SK-N-SH (cell line): ENCODE results near the gene CYP4F3. TPM values are rescaled to one million over a fixed set of nuclear protein-coding genes. Genes with fewer than 3 reads are reported as not detected.

Experiments used
- CTCF ChIA-PET: fragments of 300-600, 350-600 bp; formaldehyde crosslinking; extraction: SDS; loops from one replicate; lab custom pipeline; 2021; lab: Yijun Ruan, JAX
- POLR2A ChIA-PET: fragments of 350-600 bp; sonication (Branson Sonifier 250); formaldehyde crosslinking; extraction: SDS; loops from one replicate; lab custom pipeline; 2020; ENCODE audit warnings: antibody characterized with exemption, inconsistent platforms; lab: Yijun Ruan, JAX
- DNase-seq: peaks from one replicate; pipeline ENCODE4 v3.0.0; 2012
- H2AFZ ChIP-seq: fragments of 200-600 bp; sonication (generic); 2 replicates; pipeline ENCODE4 v1.8.1; 2016; ENCODE audit warnings: antibody characterized with exemption, mild to moderate bottlenecking, low read depth
- H3F3A ChIP-seq: fragments of 200-600 bp; sonication (generic); replicated peaks from 2 replicates; pipeline ENCODE3; 2016; ENCODE audit warnings: antibody characterized with exemption, mild to moderate bottlenecking; ENCODE audit not compliant: insufficient read depth
- H3K27ac ChIP-seq, 2 experiments: fragments of 200-500 bp in 1 of 2; fragments of 200-600 bp in 1 of 2; sonication (Bioruptor generic) in 1 of 2; sonication (generic), shearing (Covaris generic) in 1 of 2; 2 replicates each; pipeline versions ENCODE4 v1.5.1 to v1.6.1; 2014 to 2016; ENCODE audit warnings: low read depth in 2 of 2, inconsistent platforms in 1 of 2, low read length in 1 of 2, mild to moderate bottlenecking in 1 of 2, mixed read lengths in 1 of 2
- H3K27me3 ChIP-seq: fragments of 200-600 bp; sonication (generic), shearing (Covaris generic); 2 replicates; pipeline ENCODE4 v1.6.1; 2016; ENCODE audit warnings: mixed run types; ENCODE audit not compliant: insufficient read depth
- H3K36me3 ChIP-seq, 2 experiments: fragments of 200-500 bp in 1 of 2; fragments of 200-600 bp in 1 of 2; sonication (Bioruptor generic) in 1 of 2; sonication (generic) in 1 of 2; replicated peaks in 1 of 2; 2 replicates each; pipeline versions ENCODE3 to v1.5.1; 2014 to 2016; ENCODE audit warnings: low read length in 1 of 2, mild to moderate bottlenecking in 1 of 2; ENCODE audit not compliant: insufficient read depth in 2 of 2, control insufficient read depth in 1 of 2
- H3K4me1 ChIP-seq, 2 experiments: fragments of 200-500 bp in 1 of 2; fragments of 200-600 bp in 1 of 2; sonication (Bioruptor generic) in 1 of 2; sonication (generic), shearing (Covaris generic) in 1 of 2; 2 replicates each; pipeline versions ENCODE4 v1.5.1 to v1.6.1; 2014 to 2016; ENCODE audit warnings: low read depth in 1 of 2, low read length in 1 of 2, mixed run types in 1 of 2; ENCODE audit not compliant: insufficient read depth in 2 of 2, control insufficient read depth in 1 of 2
- H3K4me2 ChIP-seq: fragments of 200-600 bp; sonication (generic), shearing (Covaris generic); 2 replicates; pipeline ENCODE4 v1.6.1; 2017; ENCODE audit warnings: mixed run types
- H3K4me3 ChIP-seq, 2 experiments: fragments of 200-500 bp in 1 of 2; fragments of 200-600 bp in 1 of 2; sonication (Bioruptor generic) in 1 of 2; sonication (generic), shearing (Covaris generic) in 1 of 2; 2 replicates each; pipeline versions ENCODE4 v1.5.1 to v1.8.1; 2014 to 2016; ENCODE audit warnings: low read depth in 2 of 2, inconsistent platforms in 1 of 2, low read length in 1 of 2, mild to moderate bottlenecking in 1 of 2, mixed read lengths in 1 of 2, moderate library complexity in 1 of 2
- H3K79me2 ChIP-seq: fragments of 200-600 bp; sonication (generic); 2 replicates; pipeline ENCODE4 v1.8.1; 2017; ENCODE audit warnings: mild to moderate bottlenecking; ENCODE audit not compliant: insufficient read depth
- H3K9ac ChIP-seq: fragments of 200-600 bp; sonication (generic); 2 replicates; pipeline ENCODE4 v1.6.1; 2017; ENCODE audit warnings: mixed run types
- H3K9me2 ChIP-seq: fragments of 200-600 bp; sonication (generic); 2 replicates; pipeline ENCODE4 v1.6.1; 2017; ENCODE audit warnings: mixed run types
- H3K9me3 ChIP-seq: fragments of 200-600 bp; sonication (generic); 2 replicates; pipeline ENCODE4 v1.6.1; 2017; ENCODE audit warnings: mixed run types, mild to moderate bottlenecking, moderate library complexity
- H4K20me1 ChIP-seq: fragments of 200-600 bp; sonication (generic); 2 replicates; pipeline ENCODE4 v1.6.1; 2017; ENCODE audit warnings: mild to moderate bottlenecking, mixed run types; ENCODE audit not compliant: insufficient read depth
- CHD2 ChIP-seq: fragments of 150-350 bp; IDR thresholded peaks from 2 replicates; pipeline ENCODE4 v1.6.1; 2018; ENCODE audit warnings: low read length; ENCODE audit not compliant: partially characterized antibody
- ELF1 ChIP-seq: IDR thresholded peaks from 2 replicates; pipeline ENCODE4 v1.4.0; 2012
- EP300 ChIP-seq, 2 experiments: IDR thresholded peaks; 2 replicates each; pipeline versions ENCODE4 v1.4.0 to v1.6.1; 2012; ENCODE audit warnings: borderline replicate concordance in 1 of 2, low read depth in 1 of 2, low read length in 1 of 2
- EZH2phosphoT487 ChIP-seq: fragments of 200-600 bp; sonication (generic); IDR thresholded peaks from 2 replicates; pipeline ENCODE4 v1.6.1; 2017; ENCODE audit warnings: low read depth, mixed run types, mild to moderate bottlenecking, antibody characterized with exemption, moderate library complexity, borderline replicate concordance
- FOSL2 ChIP-seq: IDR thresholded peaks from 2 replicates; pipeline ENCODE4 v1.4.0; 2012; ENCODE audit warnings: low read depth, mild to moderate bottlenecking, moderate library complexity, borderline replicate concordance
- GABPA ChIP-seq: IDR thresholded peaks from 2 replicates; pipeline ENCODE4 v1.4.0; 2012; ENCODE audit warnings: low read depth, mild to moderate bottlenecking
- MAX ChIP-seq: IDR thresholded peaks from 2 replicates; pipeline ENCODE4 v1.4.0; 2012; ENCODE audit warnings: low read depth
- NFIC ChIP-seq: IDR thresholded peaks from 2 replicates; pipeline ENCODE4 v1.4.0; 2012; ENCODE audit warnings: borderline replicate concordance
- NRF1 ChIP-seq: IDR thresholded peaks from 2 replicates; pipeline ENCODE4 v1.6.1; 2012; ENCODE audit warnings: low read depth, mild to moderate bottlenecking, low read length
- PBX3 ChIP-seq: IDR thresholded peaks from 2 replicates; pipeline ENCODE4; 2012
- POLR2AphosphoS5 ChIP-seq: IDR thresholded peaks from 2 replicates; pipeline ENCODE4 v1.6.1; 2012; ENCODE audit warnings: low read depth, low read length
- RCOR1 ChIP-seq: fragments of 150-350 bp; IDR thresholded peaks from 2 replicates; pipeline ENCODE4 v1.6.1; 2017; ENCODE audit warnings: antibody characterized with exemption, low read length
- REST ChIP-seq: IDR thresholded peaks from 2 replicates; pipeline ENCODE4 v1.6.1; 2012; ENCODE audit warnings: mild to moderate bottlenecking, low read depth, low read length, moderate library complexity
- RFX5 ChIP-seq: IDR thresholded peaks from 2 replicates; pipeline ENCODE4 v1.6.1; 2012; ENCODE audit warnings: mild to moderate bottlenecking, improper control_type of control experiment, low read length
- SIN3A ChIP-seq: IDR thresholded peaks from 2 replicates; pipeline ENCODE4 v1.6.1; 2012; ENCODE audit warnings: low read depth, mild to moderate bottlenecking, low read length, moderate library complexity, borderline replicate concordance
- TAF1 ChIP-seq: IDR thresholded peaks from 2 replicates; pipeline ENCODE4 v1.6.1; 2012; ENCODE audit warnings: low read depth, mild to moderate bottlenecking, low read length, moderate library complexity, borderline replicate concordance
- WGBS: methylation state at CpG from one replicate; pipeline ENCODE4 v1.1.6; 2017; ENCODE audit warnings: low lambda C conversion rate; 5-methylcytosine and 5-hydroxymethylcytosine counted together
- polyA plus RNA-seq, 3 experiments: library from polyadenylated mRNA; depleted of rRNA; stranded (reverse); fragments of >200 nt; gene quantifications; 2 replicates each; pipeline ENCODE4 v1.2.3, GENCODE V29; 2012

CYP4F3 gene
- polyA plus RNA-seq, 1 of the 3 experiments (the other 2 are of a cell fraction): 0.08 TPM

GRCh38 chr19:15640904-15641597, 354 bp downstream of the CYP4F3 start (continued):
- no peak for TF ChIP-seq NRF1

DNA sequence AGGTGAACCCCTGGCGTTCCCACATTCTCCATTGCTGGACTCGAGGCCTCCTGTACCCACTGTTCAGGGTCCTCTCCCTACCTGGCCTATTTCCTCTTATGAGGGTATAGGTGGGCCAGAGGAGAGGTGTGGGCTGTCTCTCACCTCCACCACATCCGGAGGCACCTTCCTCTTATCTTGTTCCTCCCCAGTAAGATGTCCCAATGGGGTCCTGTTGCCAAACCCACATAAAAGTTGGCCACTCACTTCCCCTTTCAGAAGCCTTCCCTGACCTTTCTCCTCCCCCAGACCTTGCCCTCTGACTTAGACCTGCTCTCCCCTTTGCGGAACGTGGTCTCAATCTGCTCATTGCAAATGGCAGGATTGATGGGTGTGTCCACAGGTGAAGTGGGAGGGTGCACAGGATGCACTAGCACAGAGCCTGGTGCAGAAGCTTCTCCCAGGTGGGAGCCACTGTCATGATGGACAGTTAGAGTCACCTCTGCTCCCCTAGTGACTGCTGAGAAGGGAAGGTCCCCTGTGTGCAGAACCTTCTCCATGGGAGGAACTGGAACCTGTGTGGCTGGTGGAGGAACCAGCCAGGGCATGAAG, 1.3 kb downstream of the CYP4F3 start:
- CTCF ChIA-PET: no interaction called here
- POLR2A ChIA-PET: no interaction called here
- H3K9ac ChIP-seq: no peak overlapping the region
- DNase-seq: no peak
- no peaks in the 10 kb centered on the region for H3K4me1 ChIP-seq
- TF ChIP-seq EP300 (IDR thresholded peaks at IDR 0.05; ENCODE audit: borderline replicate concordance in 1 of 2, low read depth in 1 of 2, low read length in 1 of 2) (no peak), RFX5 (no peak), MAX (no peak), GABPA (no peak), REST (no peak), CHD2 (no peak), SIN3A (no peak), EZH2phosphoT487 (no peak), RCOR1 (no peak), TAF1 (no peak), NFIC (no peak), ELF1 (no peak), FOSL2 (no peak), PBX3 (no peak), POLR2AphosphoS5 (no peak)
- H3K9me3 ChIP-seq: no peaks in the 10 kb centered on the region
- H4K20me1 ChIP-seq: no peaks in the 10 kb centered on the region
- H3K9me2 ChIP-seq: no peaks in the 10 kb centered on the region
- no peak overlapping the region for H3K4me2 ChIP-seq
- no peak overlapping the region for H2AFZ ChIP-seq
- 12% methylated on average over 5 of the region's 5 CpGs for WGBS
- H3K27ac ChIP-seq: no peak overlapping the region
- no peaks in the 10 kb centered on the region for H3K27me3 ChIP-seq
- no peak overlapping the region for H3K4me3 ChIP-seq
- no peaks in the 10 kb centered on the region for H3K79me2 ChIP-seq
- H3K36me3 ChIP-seq: no peaks in the 10 kb centered on the region
- no peaks in the 10 kb centered on the region for H3F3A ChIP-seq
